HL-60 (cell line): Measurements from ENCODE around the gene DYRK1B.

ENCODE experiments used
- CTCF ChIP-seq: IDR thresholded peaks from one replicate; pipeline ENCODE4 v1.5.1; 2011; ENCODE audit warnings: low read length, control low read depth, inconsistent platforms; ENCODE audit not compliant: insufficient read depth
- GABPA ChIP-seq: IDR thresholded peaks from 2 replicates; pipeline ENCODE4 v1.6.1; 2012; ENCODE audit warnings: low read depth
- POLR2AphosphoS5 ChIP-seq: IDR thresholded peaks from 2 replicates; pipeline ENCODE4 v1.6.1; 2012; ENCODE audit warnings: low read depth
- SPI1 ChIP-seq: IDR thresholded peaks from 2 replicates; pipeline ENCODE4 v1.6.1; 2012; ENCODE audit warnings: low read depth, mild to moderate bottlenecking, borderline replicate concordance
- TF ChIP-seq, protein P1 (sequence below): IDR thresholded peaks from 2 replicates; pipeline ENCODE4 v1.6.1; 2012; ENCODE audit warnings: low read depth; ENCODE audit not compliant: insufficient replicate concordance

- TF ChIP-seq CTCF: no peak
- TF ChIP-seq, protein P1, sequence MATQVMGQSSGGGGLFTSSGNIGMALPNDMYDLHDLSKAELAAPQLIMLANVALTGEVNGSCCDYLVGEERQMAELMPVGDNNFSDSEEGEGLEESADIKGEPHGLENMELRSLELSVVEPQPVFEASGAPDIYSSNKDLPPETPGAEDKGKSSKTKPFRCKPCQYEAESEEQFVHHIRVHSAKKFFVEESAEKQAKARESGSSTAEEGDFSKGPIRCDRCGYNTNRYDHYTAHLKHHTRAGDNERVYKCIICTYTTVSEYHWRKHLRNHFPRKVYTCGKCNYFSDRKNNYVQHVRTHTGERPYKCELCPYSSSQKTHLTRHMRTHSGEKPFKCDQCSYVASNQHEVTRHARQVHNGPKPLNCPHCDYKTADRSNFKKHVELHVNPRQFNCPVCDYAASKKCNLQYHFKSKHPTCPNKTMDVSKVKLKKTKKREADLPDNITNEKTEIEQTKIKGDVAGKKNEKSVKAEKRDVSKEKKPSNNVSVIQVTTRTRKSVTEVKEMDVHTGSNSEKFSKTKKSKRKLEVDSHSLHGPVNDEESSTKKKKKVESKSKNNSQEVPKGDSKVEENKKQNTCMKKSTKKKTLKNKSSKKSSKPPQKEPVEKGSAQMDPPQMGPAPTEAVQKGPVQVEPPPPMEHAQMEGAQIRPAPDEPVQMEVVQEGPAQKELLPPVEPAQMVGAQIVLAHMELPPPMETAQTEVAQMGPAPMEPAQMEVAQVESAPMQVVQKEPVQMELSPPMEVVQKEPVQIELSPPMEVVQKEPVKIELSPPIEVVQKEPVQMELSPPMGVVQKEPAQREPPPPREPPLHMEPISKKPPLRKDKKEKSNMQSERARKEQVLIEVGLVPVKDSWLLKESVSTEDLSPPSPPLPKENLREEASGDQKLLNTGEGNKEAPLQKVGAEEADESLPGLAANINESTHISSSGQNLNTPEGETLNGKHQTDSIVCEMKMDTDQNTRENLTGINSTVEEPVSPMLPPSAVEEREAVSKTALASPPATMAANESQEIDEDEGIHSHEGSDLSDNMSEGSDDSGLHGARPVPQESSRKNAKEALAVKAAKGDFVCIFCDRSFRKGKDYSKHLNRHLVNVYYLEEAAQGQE: no peak
- TF ChIP-seq POLR2AphosphoS5: no peak
- no peak for TF ChIP-seq GABPA
- no peak for TF ChIP-seq SPI1
These were observed 8.9 kb upstream of the DYRK1B start for GRCh38 chr19:39842693-39843435.
